ENCODE measurements around the gene PARD3B. TPM values are rescaled to one million over a fixed set of nuclear protein-coding genes. Genes with fewer than 3 reads are reported as not detected.
A peak's percentile ranks its signal among the peaks of the same experiment; 100 is the strongest.

PARD3B gene
- total RNA-seq, 1 donor from 2014 or later = 28.0 TPM

- DNase-seq (ENCODE audit: low spot score) = no peak
Measured at GRCh38 chr2:205390866-205391265, 845.6 kb downstream of the PARD3B start.

- no peak for DNase-seq (ENCODE audit: low spot score)
Measured at GRCh38 chr2:205401511-205401910, 856.2 kb downstream of the PARD3B start.

GRCh38 chr2:205402011-205402410 lies 856.7 kb downstream of the PARD3B start:
- no peak for DNase-seq (ENCODE audit: low spot score)

GRCh38 chr2:205403244-205403825 lies 858.1 kb downstream of the PARD3B start:
- DNase-seq (ENCODE audit: low spot score) = no peak

DNA sequence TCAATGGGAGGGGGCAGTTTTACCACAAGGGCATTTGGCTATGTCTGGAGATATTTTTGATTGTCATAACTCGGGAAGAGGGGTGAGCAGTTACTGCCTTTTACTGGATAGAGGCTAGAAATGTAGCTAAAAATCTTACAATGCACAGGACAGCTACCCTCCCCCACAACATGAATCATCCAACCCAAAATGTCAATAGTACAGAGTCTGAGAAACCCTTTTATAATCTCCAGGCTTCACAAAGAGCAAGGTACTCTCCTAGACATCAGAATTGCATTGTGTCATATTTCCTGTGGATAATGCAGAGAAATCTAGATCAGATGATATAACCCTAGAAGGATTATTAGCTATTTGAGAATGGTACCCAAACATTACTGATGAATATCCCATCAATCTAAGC lies 859.9 kb downstream of the PARD3B start:
- no peak for DNase-seq (ENCODE audit: low spot score)

- no peak for DNase-seq (ENCODE audit: low spot score)
Measured at GRCh38 chr2:205405752-205406151, 860.5 kb downstream of the PARD3B start.

- DNase-seq (ENCODE audit: low spot score) = no peak
Measured at GRCh38 chr2:205407984-205408383, 862.7 kb downstream of the PARD3B start.

DNA sequence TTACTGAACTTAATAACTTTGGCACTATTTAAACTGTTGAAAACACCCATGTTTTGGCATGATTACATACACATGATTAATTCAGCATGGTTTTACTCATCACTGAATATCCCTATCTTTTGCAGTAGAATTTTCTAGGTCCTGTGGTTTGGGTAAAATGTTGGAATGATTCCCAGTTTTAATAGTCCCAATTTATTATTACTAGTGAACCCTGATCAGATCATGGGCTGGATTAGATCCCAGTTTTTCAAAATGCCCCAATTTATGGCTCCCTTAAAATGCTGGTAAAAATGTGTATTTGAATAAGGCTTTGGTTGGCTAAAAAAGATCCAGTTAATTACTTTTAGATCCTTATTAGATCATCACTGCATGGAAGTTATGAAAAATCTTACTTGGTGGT lies 863.4 kb downstream of the PARD3B start:
- DNase-seq (ENCODE audit: low spot score) = no peak

- no peak for DNase-seq (ENCODE audit: low spot score)
Measured at GRCh38 chr2:205409411-205409810, 864.1 kb downstream of the PARD3B start.

- DNase-seq (ENCODE audit: low spot score) = peak; percentile 92
Measured at GRCh38 chr2:205411558-205411957, 866.3 kb downstream of the PARD3B start.

- no peak for DNase-seq (ENCODE audit: low spot score)
Measured at GRCh38 chr2:205424326-205424725, 879.1 kb downstream of the PARD3B start.

DNA sequence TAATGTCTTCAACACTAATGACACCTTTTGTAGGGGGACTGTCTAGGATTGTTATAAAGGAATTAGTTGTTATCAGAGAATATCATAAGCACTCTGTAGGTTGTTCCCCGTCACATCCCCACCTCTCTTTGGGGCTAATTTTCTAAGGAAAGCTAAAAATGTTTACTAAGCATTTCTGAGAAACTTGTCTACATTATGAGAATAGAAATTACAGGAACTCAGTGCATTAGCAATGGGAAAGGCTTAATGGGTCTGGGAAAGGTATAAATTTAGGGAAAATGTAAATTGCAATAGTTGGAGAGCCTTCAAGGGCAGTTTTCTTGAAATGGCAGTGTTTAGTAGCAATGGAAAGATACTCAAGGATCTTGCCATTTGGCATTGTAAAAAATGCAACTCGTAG lies 879.8 kb downstream of the PARD3B start:
- DNase-seq (ENCODE audit: low spot score) = no peak

GRCh38 chr2:205427112-205427511 lies 881.8 kb downstream of the PARD3B start:
- DNase-seq (ENCODE audit: low spot score) = no peak

GRCh38 chr2:205428811-205429210 lies 883.5 kb downstream of the PARD3B start:
- no peak for DNase-seq (ENCODE audit: low spot score)

- no peak for DNase-seq (ENCODE audit: low spot score)
Measured at GRCh38 chr2:205435970-205436369, 890.7 kb downstream of the PARD3B start.

DNA sequence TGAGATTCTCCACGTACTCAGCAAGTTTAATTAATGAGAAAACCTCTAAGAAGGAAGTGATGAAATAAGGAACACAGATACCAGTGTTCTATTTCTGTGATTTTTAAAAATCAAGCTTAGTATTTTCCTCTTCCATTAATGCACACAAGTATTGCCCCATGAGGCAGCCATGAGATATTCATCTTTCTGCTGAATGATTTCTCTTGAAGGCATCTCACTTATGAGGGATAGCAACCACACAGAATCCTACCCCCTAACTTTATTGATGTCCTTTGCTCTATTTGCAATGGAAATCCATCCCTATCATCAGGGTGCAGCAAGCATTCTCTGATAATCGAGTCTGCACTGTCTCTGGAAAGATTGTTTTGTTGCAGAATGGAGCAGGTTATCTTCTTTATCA lies 893.0 kb downstream of the PARD3B start:
- DNase-seq (ENCODE audit: low spot score) = no peak

- DNase-seq (ENCODE audit: low spot score) = no peak
Measured at GRCh38 chr2:205439621-205440020, 894.3 kb downstream of the PARD3B start.

GRCh38 chr2:205441524-205441923 lies 896.2 kb downstream of the PARD3B start:
- no peak for DNase-seq (ENCODE audit: low spot score)

DNA sequence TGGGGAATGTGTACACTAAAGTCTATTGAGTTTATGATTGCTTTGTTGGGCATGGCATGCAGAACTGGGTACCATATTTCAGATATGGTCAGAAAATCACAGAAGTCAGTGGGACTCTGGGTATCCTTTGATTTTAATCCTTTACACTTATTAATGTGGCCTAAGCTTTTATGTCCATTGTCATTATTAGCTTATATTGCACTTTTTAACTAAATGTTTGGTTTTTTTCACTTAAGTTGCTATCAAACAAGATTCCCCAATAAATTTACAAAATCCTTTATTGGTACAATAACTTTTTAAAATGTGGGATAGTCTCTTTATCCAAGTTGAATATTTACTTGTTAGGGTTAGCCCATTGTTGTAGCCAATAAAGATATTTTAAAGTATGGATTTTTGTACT lies 902.9 kb downstream of the PARD3B start:
- no peak for DNase-seq (ENCODE audit: low spot score)

- DNase-seq (ENCODE audit: low spot score) = no peak
Measured at GRCh38 chr2:205451901-205452512, 906.7 kb downstream of the PARD3B start.

DNA sequence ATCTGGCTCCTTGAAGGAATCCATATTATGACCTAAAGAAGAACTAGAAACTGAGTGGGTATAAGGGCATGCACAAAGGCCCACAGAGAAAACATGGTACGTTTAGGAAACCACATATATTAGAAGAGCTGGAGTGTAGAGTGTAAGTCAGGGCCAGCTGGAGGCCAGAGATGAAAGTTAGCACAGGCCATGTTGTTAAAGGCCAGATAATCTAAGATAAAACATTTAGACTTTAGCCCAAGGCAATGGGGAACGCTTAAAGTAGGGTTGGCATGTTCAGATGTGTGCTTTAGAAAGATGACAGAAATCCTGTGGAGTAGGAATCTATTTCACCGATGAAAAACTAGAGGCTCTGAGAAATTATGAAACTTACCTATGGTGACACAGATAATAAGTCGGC lies 907.9 kb downstream of the PARD3B start:
- DNase-seq (ENCODE audit: low spot score) = no peak

DNA sequence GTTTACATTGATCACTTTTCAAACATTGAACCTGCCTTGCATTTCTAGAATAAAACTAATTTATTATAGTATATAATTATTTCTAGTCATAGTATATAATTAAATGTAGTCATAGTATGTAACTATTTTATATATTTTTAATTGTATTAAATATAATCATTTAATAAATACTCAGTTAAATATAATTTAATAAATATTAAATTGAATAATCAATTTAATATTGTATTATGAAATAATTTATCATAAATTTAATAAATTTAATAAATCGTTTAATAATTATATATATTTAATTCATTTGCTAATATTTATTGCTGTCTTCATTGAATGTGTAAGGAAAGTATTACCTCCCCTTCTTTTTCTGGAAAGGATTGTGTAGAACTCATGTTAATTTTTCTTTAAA lies 911.4 kb downstream of the PARD3B start:
- DNase-seq (ENCODE audit: low spot score) = no peak

- DNase-seq (ENCODE audit: low spot score) = no peak
Measured at GRCh38 chr2:205460217-205460616, 914.9 kb downstream of the PARD3B start.

GRCh38 chr2:205461169-205461568 lies 915.9 kb downstream of the PARD3B start:
- no peak for DNase-seq (ENCODE audit: low spot score)

Measured in mucosa of gallbladder (tissue), 1 donor.